SK-MEL-5 (cell line): ENCODE data around the gene CELA3A. TPM values are rescaled to one million over a fixed set of nuclear protein-coding genes. Genes with fewer than 3 reads are reported as not detected.
A peak's percentile ranks its signal among the peaks of the same experiment; 100 is the strongest.
"Not testable (repeated sequence)": the region's sequence is repeated elsewhere in the genome, so short reads cannot be mapped to it uniquely, and the experiment has no call there.

Experiments
- DNase-seq: peaks from one replicate; pipeline ENCODE4 v3.0.0-alpha.2; 2016; ENCODE audit warnings: low read depth, low spot score
- in situ Hi-C: cut with HindIII; loops from 2 replicates; pipeline ENCODE4 v1.10.0; 2016; ENCODE audit warnings: low sequenced_read_pairs, high pct_unique_total_duplicates, low pct_unique_long_range_greater_than_20kb
- polyA plus RNA-seq, 2 experiments: library from polyadenylated mRNA; depleted of rRNA; stranded (reverse); fragments of >200 nt; gene quantifications; 2 replicates each; pipeline ENCODE4 v1.2.3, GENCODE V29; 2015
- total RNA-seq: library from RNA; depleted of rRNA; stranded (reverse); fragments of >200 nt; shearing (Covaris generic); gene quantifications from 2 replicates; pipeline ENCODE4 v1.2.3, GENCODE V29; 2014; rRNA removed

The CELA3A gene
- total RNA-seq, result not detected in 2 replicates
- not detected in 2 replicates for polyA plus RNA-seq (2015; cell fraction: cytosol; rRNA removed)
- polyA plus RNA-seq (2015; cell fraction: nucleus; rRNA removed), result not detected in 2 replicates

GRCh38 chr1:22001409-22001808, at the start of gene CELA3A:
CELA3A (plus strand) TSS chr1:22001657; CDS start chr1:22001675, 18 bp downstream.
- in situ Hi-C loops, result no loop called here
- DNase-seq, result no peak

GRCh38 chr1:21952786-21953520, 48.5 kb upstream of the CELA3A start:
- in situ Hi-C loops, result no loop called here
- DNase-seq, result no peak

DNA sequence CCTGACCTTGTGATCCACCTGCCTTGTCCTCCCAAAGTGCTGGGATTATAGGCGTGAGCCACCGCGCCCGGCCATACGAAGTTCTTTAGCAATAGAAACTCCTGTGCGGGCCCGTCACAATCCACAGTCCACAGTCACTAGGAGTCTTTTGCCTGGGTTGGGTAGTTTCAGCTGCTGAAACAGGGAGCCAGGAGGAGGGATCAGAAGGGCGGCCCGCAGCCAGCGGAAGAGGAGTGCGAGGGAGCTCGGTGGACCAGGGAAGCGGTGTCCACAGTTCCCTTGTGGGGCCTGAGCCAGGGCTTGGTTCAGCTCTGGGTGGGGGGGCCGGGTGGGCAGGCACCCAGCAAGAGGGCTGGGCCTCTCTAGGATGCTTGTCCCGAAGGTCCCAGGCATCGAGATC, 46.4 kb upstream of the CELA3A start:
- in situ Hi-C loops, result no loop called here
- no peak for DNase-seq

- DNase-seq, result no peak
- in situ Hi-C loops, result no loop called here
Measured at GRCh38 chr1:21955501-21956281, 45.8 kb upstream of the CELA3A start.

DNA sequence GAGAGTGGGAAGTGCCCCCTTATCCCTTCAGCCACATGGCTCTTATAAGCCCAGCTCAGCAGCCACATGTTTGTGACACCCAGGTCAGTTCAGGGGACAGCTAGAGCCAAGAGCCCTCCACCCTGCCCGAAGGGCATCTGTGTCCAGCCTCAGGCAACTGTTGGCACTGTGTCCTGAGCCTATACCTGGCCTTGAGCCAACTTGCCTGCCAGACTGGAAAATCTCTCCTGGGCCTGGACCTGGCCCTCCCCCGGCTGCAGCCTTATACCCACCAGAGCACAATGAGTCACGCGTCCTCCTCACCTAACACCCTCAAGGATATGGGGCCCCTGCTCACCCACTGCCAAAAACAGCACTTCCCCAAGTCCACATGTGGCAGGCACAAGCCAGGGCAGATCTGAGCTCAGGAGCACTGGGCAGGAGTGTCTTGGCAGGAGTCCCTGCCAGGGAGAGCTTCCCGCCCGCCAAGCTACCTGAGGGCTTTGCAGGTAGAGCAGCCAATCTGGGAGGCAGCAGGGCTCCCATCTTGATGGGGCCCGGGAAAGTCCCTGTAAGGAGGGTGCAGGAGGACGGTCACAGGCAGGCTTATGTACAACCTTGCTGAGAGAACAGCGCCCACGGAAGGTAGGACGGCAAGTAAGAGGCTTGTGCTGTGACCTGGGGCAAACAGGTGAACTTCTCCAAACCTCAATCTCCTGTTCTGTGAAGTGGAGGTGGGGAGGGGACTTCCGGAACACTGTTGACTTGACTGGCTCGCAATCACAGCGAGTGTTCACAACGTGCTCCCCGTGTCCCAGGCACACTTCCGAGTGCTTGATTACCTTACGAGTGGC, 44.5 kb upstream of the CELA3A start:
- DNase-seq, result no peak
- in situ Hi-C loops, result no loop called here

DNA sequence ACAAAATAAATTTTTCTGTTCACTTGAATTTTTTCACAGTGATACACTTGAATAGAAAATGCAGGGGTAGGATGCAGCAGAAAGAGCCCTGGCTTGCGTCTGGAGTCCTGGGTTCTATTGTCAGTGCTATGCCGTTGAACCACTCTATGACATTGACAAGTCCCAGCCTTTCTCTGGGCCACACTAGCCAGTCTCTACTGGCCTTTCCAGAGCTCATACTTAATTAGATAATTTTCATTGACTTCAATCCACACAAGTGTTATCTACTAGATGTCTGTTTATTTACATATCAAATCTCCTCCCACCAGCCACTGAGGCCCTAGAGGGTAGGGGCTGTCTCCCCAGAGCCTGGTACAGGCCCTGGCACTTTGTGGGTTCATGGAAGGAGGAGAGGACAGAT, 40.1 kb upstream of the CELA3A start:
- in situ Hi-C loops, result no loop called here

GRCh38 chr1:21961799-21962198, 39.7 kb upstream of the CELA3A start:
- no peak for DNase-seq
- in situ Hi-C loops, result no loop called here

More for the DNA sequence above, 40.1 kb upstream of the CELA3A start:
- no peak for DNase-seq

GRCh38 chr1:21963477-21964217, 37.8 kb upstream of the CELA3A start:
- in situ Hi-C loops, result no loop called here
- DNase-seq, result peak; percentile 72

GRCh38 chr1:21966247-21967000, 35.0 kb upstream of the CELA3A start:
- in situ Hi-C loops, result no loop called here
- no peak for DNase-seq

GRCh38 chr1:21967216-21967615, 34.2 kb upstream of the CELA3A start:
- DNase-seq, in situ Hi-C loops: not testable (repeated sequence)

DNA sequence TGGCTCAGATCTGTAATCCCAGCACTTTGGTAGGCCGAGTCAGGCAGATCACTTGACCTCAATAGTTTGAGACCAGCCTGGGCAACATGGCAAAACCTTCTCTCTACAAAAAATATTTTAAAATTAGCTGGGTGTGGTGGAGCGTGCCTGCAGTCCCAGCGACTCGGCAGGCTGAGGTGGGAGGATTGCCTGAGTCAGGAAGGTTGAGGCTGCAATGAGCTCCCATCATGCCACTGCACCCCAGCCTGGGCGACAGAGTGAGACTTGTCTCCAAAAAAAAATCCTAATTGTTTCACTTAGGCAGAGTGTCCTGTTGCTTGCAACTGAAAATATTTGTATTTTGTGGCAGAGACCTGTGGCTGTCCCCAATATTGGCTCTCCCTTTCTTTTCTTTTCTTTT, 32.4 kb upstream of the CELA3A start:
- DNase-seq, in situ Hi-C loops: not testable (repeated sequence)

DNA sequence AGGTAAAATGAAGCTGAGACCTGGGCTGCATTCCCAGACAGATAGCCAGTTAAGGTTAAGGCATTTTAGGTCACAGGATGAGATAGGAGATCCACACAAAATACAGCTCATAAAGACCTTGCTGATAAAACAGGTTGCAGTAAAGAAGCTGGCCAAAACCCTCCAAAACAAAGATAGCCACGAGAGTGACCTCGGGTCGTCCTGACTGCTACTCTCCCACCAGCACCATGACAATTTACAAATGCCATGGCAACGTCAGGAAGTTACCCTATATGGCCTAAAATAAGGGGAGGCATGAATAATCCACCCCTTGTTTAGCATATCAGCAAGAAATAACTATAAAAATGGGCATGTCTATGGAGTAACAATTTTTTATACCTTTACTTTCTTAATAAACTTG, 30.9 kb upstream of the CELA3A start:
- DNase-seq, in situ Hi-C loops: not testable (repeated sequence)

DNA sequence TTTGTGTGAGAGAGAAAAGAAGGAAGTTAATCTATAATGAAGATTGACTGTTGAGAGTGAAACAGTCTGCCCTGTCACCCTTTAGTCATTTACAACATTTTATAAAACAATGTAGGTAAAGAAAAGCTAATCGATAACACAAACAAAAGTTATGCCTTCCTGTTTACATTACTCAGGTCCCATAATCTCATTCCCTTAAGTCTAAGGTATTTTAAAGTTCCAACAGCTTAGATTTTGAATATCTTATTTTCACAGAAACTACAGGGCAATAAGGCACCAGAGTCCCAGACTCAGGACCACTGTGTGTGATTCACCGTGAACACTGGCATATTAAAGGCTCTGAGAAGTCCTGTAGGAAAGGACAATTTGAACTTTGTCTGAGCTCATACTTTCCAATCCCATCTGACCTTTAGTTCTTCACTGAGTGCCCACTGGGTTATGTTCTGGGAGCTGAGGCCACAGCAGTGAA, 28.4 kb upstream of the CELA3A start:
- peak; percentile 20 for DNase-seq
- in situ Hi-C loops, result not testable (repeated sequence)

DNA sequence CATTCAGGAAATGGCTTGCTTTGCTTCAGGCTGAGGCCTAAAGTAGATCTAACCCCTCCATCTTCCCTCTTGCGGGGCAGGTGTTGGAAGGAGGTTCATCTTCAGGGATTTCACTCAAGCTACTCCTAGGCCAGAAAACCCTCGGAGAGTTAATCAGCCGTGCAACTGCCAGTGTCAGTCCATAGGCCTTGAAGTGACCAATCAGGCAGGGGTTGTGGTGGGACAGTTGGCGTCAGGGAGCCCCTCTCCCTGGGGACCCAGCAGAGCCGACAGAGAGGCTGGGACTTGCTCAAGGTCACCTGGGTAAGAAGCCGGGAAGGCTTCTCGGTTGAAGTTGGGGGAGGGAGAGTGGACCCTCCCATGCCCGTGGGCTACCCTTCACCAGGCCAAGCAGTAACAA, 27.5 kb upstream of the CELA3A start:
- in situ Hi-C loops, DNase-seq: not testable (repeated sequence)

GRCh38 chr1:21974699-21975098, 26.8 kb upstream of the CELA3A start:
- DNase-seq, in situ Hi-C loops: not testable (repeated sequence)

- in situ Hi-C loops, DNase-seq: not testable (repeated sequence)
Measured at GRCh38 chr1:21975296-21975695, 26.2 kb upstream of the CELA3A start.
